ENCODE data around the gene ZNF683.
"Not testable (repeated sequence)": the region's sequence is repeated elsewhere in the genome, so short reads cannot be mapped to it uniquely, and the experiment has no call there.

Gene ZNF683

DNA sequence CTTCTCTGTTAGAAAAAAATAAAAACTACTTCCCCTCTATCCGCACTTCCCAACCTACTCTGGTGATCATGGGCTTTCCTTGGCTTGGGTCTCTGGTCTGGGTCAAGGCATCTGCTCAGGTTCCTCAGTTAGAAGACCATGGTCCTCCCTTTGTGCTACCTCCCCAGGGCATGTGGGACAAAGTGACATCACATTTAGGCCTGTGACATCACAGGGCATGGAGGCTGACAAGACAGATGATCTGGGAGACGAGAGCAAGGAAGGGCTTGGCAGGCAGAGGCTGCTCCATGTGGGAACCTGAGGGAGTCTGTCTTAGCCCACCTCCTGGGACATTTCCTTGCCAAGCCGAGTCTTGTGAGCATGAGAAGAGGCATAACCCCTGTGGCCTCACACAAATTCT is at the start of gene ZNF683:
Gene ZNF683 (minus strand): TSS at position 140 of the 400 bp plus-strand sequence. CDS start 4,179 bp downstream, outside the sequence.
- FAIRE-seq = peak; percentile 80
- not testable (repeated sequence) for DNase-seq (ENCODE audit: insufficient read length, low spot score)

DNA sequence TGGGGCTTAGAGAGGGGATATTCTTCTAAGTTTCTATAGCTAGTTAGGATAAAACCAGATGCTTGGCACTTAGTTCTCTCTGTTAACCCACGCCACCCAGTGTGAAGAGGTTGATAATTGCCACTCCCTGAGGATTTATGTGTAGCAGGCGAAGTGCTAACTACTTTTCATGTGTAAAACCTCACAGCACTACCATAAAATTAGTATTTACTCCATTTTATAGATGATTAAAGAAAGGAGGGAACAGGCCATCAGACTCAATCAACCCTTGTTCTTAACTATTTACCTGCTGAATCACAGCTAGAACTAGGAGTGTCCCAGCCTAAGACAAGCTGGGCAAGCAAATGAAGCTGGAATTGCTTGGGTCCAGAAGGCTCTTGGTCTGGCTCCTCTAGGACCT is 46.9 kb upstream of the ZNF683 start:
- no peak for FAIRE-seq
- DNase-seq (ENCODE audit: insufficient read length, low spot score) = no peak

DNA sequence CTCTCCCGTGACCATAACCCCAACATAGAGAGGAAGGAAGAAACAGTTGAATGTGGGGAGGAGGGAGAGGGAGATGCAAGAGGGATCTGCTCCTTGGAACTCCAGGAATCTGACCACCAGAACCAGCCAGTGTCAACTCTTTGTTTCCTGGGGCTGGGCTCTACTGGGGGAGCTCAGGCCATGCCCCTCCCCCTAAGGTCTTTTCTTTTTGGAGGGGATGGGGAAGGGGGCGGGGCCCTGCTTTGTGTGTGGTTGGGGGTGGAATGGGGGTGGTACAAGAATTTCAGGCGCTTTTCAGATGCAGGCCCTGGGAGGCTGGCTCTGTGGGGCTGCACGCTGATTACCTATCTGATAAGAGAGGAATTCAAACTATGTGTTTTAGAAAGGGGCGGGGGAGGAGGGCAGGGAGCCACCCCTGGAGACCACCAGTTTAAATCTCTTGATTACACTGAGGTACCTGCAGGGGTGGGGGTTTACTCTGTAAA is 46.4 kb upstream of the ZNF683 start:
- DNase-seq (ENCODE audit: insufficient read length, low spot score) = peak; percentile 32
- FAIRE-seq = no peak

DNA sequence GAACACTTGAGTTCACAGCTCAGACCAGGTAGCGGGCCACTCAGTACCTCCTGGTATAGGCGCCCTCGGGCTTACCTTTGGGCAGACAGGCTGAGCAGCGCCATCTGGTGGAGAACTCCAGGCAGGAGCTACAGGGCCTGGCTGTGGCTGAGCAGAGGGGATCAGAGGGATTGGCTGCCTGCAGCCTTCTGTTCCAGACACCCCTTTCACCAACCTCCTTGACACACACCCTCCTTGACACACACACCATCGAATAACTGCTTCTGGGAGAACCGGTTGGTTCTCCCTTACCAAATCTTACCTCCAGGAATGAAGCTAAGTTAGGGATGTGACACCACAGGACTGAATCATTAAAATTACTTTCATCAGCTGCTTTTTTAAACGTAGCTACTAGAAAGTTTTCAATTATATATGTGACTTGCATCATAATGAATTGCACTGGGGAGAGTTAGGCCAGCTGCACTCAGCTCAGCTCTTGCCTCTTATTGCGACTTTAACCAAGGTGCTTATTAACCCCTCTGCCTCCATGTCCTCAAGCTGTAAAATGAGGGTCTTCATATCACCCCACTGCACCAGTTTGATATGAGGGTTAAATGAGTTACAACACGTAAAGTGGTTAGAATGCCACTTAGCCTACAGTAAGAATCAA is 44.7 kb upstream of the ZNF683 start:
- FAIRE-seq (peak; percentile 38), DNase-seq (ENCODE audit: insufficient read length, low spot score) (peak; percentile 45)

DNA sequence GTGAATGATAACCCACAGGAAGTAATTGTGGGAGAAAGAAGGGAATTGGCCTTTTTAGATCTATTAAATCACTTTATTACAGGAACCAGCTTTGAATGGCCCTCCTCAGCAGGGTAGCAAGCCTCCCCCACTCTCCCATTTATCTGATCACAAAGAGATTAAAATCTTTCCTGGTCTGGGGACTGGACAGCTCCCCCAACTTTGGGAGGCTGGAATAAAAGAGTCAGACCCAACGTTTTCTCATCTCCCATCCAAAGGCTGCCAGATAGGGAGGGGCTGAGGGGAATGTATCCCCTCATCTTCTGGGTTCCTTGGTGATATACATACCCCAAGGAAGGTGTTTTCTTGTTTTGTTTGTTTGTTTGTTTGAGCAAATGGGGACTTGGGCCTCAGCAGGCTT is 40.5 kb upstream of the ZNF683 start:
- no peak for FAIRE-seq
- no peak for DNase-seq (ENCODE audit: insufficient read length, low spot score)

DNA sequence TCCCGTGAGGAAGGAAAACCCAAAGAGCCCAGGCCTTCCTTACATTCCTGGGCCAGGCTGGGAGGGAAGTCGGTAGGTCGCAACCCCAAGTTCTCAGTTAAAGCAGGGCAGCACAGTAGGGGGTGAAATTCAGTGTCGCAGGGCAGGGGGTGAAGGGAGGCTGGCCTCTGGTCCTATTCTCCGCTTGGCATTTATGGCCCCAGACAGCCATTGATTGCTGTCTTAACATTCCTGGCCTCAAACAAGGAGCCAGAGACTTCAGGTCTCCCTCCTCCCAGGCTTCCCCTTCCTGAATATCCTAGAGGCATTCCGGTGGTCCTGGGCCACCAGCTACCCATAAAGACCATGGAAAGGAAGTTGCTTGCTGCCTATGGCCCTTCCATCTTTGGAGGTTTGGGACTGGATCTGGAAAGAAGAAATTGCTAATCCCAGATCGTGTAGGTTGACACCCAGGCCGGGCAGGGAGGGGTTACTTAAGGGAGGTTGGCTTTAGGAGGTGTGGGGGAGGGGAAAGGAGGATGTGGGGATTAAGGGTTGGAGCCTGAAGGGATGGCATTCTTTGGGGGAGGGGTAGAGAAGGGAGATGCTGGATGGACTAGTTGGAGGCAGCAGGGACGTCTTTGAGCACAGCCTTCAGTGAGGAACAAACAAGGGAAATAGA is 39.8 kb upstream of the ZNF683 start:
- FAIRE-seq (no peak), DNase-seq (ENCODE audit: insufficient read length, low spot score) (no peak)

DNA sequence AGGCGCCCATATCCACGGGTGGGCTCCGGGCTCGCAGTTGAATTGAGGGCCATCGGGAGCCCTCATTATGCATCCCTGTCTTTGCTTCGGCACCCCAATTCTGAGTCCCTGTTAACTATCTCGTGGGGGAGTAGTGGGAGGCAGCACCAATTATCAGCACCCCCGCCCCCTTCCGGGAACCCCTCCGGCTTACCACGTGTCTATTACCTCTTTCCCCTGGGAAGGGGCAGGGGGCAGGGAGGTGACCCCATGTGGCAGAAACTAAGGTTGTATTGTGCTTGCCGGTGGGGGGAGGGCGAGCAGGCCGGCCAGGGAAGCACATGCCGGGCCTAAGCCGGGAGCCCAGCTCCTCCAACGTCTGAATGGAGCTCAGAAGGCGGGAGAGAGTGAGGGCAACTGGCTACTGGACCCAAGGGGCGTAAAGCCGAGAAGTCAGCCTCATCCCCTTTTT is 39.1 kb upstream of the ZNF683 start:
- FAIRE-seq (no peak), DNase-seq (ENCODE audit: insufficient read length, low spot score) (no peak)

DNA sequence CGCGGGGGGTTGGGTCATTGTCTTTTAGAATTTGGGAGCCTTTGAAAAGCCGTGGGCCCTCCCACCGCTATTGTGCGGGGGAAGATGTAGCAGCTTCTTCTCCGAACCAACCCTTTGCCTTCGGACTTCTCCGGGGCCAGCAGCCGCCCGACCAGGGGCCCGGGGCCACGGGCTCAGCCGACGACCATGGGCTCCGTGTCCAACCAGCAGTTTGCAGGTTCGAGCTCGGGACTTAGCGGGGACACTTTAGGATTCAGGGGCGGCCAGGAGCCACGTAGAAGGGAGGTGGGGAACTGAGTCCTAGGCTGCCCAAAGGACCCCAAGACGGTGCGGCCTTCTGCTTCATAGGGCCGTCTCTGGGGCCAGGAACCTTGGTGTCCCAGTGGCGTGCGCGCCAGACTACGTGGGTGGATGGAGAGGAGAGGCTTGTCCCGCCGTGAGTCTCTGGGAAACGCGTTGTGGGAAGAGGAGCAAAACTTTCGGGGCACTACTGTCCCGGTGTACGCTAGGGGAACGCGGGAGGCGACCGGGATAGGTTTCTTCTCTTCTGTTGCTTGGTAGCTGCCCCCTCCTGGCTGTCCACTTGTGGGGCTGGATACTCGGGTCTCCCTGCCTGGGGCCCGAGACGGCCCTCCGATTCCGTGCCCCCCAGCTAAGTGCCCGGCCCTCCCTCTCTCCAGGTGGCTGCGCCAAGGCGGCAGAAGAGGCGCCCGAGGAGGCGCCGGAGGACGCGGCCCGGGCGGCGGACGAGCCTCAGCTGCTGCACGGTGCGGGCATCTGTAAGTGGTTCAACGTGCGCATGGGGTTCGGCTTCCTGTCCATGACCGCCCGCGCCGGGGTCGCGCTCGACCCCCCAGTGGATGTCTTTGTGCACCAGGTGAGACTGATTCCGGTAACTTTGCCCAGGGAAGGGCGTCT is 38.4 kb upstream of the ZNF683 start, which contains the start of gene LIN28A:
Gene LIN28A (plus strand): TSS at position 112 of the 918 bp plus-strand sequence. CDS start 75 bp downstream, at position 187.
- DNase-seq (ENCODE audit: insufficient read length, low spot score) (no peak), FAIRE-seq (no peak)

DNA sequence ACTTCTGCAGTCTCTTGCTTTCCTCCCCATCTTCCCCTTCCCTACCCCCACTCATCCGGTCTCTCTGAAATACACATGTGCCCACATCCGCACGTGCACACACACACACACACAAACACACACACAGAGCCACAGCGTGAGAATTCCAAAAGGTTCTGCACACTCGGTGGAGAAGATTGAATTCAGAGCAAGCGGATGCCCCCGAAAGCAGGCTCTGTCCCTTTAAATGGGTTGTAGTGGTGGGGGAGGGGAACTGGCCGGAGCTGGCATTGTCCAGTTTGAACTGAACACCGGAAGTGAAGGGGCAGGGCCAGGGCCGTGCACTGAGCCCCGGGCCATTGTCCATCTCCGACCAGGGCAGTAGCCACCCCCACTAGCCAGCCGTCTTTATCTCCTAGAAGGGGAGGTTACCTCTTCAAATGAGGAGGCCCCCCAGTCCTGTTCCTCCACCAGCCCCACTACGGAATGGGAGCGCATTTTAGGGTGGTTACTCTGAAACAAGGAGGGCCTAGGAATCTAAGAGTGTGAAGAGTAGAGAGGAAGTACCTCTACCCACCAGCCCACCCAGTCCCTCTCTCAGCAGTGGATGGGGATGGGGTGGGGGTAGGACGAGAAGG is 36.7 kb upstream of the ZNF683 start:
- FAIRE-seq (no peak), DNase-seq (ENCODE audit: insufficient read length, low spot score) (no peak)

DNA sequence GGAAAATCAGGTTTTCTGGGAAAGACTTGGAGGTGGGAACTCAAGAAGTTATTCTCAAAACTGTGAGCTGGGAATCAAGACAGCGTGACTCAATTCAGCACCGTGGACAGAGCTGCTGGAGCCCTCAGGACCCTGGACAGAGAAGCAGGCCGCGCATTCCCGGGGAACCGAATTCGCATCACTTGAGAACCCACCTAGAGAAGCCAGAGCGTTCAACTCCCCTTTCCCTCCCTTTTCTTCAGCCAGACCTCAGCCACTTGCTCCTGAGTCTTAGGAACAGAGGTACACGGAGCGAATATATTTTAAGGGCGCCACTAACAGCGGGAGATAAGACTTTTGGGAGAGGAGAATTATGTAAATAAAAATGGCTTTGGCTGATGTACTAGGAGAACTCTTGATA is 36.1 kb upstream of the ZNF683 start:
- DNase-seq (ENCODE audit: insufficient read length, low spot score) (peak; percentile 49), FAIRE-seq (peak; percentile 20)

DNA sequence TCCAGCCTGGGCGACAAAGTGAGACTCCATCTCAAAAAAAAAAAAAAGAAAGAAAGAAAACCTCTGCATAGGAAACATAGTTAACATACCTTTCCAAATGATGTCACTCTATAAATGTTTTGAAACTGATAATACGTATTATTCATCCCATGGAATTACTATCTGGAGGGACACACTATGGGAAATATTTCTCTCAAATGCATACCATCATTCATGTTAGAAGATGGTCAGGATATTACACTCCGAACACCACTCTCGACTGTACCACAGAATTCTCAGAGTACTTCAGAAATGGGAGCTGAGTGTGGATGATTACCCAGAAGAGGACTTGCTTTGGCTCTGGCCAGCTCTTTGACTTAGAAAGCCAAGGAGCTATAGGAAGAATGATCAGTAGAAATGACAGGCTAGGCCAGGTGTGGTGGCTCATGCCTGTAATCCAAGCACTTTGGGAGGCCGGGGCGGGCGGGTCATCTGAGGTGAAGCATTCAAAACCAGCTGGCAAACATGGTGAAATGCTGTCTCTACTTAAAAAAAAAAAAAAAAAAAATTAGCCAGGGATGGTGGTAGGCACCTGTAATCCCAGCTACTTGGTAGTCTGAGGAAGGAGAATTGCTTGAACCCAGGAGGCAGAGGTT is 32.8 kb upstream of the ZNF683 start:
- DNase-seq (ENCODE audit: insufficient read length, low spot score) (no peak), FAIRE-seq (no peak)

DNA sequence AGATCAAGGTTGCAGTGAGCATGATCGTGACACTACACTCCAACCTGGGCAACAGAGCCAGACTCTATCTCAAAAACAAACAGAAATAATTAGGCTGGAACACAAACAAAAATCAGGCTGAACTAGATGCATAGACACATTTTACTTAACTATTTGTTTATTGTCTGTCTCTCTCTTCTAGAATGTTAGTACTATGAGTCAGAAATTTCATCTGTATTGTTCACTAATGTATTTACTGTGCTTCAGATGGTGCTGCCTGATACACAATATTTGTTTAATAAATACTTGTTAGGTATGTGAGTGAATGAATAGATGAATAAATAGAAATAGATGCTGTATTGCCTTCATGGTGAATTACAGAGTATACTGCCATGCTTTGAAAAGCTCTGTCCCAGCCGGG is 32.1 kb upstream of the ZNF683 start:
- DNase-seq (ENCODE audit: insufficient read length, low spot score) = no peak
- FAIRE-seq = no peak

DNA sequence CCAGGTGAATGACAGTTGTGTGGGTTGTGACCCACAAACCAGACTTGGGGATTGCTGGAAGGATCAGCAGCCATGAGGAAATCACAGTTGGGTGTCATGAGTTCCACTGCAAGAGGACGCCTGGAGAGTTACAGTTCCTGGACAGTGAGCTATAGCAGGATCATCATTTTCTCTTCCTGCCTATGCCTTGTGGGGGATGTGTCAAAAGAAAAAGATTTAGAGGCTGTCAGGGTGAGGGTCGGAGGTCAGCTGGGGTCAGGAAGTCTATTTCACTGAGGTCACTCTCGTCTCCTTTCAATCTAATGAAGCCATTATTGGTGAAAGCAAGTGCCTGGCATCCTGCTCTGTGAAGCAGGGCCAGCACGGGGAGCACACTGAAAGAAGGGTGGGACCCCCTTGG is 31.1 kb upstream of the ZNF683 start:
- FAIRE-seq (no peak), DNase-seq (ENCODE audit: insufficient read length, low spot score) (no peak)

DNA sequence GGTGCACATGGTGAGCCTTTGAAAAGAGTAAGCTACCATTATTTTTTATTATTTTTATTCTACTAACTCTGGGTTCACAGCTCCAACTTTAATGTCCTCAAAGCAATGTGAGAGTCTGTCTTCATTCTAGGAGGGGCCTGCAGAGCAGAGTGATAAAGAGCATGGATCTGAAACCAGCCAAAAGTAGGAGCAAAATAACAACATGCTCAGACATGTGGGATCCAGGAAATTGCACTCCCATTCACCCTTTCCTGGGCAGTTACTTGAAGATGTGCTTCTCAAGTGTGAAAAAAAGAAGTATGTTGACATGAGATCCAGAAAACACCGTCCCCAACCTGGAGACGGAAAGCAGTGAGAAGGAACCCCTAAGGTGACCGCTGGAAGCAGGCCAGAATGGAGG is 29.3 kb upstream of the ZNF683 start:
- no peak for DNase-seq (ENCODE audit: insufficient read length, low spot score)
- FAIRE-seq = no peak

DNA sequence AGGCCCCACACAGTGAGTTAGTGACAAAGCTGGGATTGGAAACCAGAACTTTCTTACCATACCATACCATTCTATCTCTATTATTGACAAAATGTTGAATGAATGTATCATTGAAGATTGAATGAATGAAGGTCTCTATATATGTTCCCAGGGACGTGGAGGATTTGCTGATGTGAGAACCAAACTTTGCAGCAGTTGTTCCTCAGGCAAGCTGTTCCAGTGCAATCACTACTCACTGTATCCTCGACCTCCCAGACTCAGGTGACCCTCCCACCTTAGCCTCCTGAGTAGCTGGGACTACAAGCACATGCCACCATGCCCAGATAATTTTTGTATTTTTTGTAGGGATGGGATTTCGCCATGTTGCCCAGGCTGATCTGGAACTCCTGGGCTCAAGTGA is 26.5 kb upstream of the ZNF683 start:
- FAIRE-seq (no peak), DNase-seq (ENCODE audit: insufficient read length, low spot score) (no peak)

DNA sequence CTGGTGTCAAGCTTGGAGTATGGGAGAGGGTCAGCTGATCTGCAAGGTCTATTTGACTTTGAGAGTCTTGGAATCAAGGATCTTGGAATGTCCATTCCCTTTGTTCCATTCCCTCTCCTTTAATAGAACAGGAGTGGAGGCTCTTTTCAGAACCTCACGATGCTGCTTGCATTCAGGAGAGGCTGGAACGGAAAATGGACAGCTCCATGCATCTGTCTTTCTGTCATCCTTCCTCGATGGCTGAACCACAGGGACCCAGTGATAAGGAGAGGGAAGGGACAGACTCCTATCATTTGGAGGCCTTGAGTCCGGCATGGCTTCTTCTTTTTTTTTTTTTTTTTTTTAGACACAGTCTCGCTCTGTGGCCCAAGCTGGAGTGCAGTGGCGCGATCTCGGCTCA is 23.2 kb upstream of the ZNF683 start:
- FAIRE-seq (no peak), DNase-seq (ENCODE audit: insufficient read length, low spot score) (no peak)

DNA sequence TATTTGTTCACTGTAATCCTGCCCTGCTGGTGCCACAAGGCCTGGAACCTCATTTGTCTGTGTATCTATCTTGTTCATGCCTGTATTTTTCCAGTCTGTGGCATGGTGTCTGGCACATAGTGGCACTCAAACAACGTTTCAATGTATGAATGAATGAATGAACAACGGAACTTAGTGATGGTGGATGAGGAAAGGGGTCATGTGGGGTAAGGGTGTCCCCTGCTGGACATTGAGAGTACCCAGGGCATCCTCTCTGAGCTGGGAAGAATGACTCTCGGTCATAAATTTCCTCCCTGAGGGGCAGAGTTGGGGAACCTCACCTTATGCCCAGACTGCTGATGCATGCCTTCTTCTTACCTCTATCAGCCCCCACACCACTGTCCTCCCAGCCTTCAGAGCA is 18.9 kb upstream of the ZNF683 start:
- FAIRE-seq (no peak), DNase-seq (ENCODE audit: insufficient read length, low spot score) (peak; percentile 54)

DNA sequence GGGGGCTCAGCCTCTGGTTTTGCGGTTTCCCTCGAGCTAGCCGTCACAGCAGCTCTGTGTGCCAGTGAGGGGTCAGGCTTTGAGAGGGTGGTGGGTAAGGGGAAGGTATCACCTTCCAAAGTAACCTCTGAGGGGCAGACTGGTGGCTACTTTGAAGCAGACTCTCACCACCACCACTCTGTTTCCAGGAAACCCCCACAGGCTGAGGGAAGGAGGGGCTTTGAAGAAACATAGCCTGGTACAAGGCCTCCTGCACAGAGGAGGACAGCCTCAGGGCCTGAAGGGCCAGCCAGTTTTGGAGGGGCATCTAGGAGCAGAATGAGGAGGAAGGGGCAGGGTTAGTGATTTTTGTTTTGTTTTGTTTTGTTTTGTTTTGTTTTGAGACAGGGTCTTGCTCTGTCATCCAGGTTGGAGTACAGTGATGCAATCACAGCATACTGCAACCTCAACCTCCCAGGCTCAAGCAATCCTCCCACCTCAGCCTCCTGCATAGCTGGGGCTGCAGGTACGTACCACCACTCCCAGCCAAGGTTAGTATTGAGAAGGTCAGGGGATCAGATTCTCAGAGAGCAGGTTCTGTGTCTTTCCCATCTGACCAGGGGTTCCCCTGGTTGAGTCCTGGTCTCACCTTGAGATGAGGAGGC is 17.2 kb upstream of the ZNF683 start:
- DNase-seq (ENCODE audit: insufficient read length, low spot score) (no peak), FAIRE-seq (no peak)

DNA sequence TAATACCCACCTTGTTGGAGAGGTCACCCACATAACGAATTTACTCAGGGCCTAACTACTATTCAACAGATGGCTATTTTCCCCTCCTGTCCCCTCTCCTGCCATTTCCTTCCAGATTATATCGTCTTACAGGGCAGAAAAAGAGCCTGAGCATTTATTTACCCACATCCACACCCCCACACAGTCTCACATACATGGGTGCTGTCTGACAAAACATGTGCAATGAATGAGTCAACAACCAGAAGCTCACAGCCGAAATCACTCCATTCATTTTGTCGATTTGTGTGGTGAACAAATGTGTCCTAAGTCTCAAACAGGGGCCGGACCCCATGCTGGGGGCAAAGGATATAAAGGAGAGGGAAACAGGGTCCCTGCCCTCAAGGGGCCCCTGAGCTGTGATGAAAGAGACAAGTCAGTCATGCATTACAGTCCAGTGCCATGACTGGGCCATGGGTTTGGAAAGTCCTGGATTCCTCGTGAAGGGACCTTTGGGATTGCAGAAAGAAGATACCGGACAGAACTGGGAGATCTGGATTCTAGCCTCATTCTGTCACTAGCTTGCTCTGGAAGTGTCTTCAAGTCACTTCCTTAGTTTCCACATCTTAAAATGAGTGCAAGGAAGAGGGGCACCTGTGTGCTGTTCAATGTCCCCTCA is 16.4 kb upstream of the ZNF683 start:
- DNase-seq (ENCODE audit: insufficient read length, low spot score) (no peak), FAIRE-seq (no peak)
